Thymus (tissue), 11 donors: ENCODE results near the gene CENPP. TPM values are rescaled to one million over a fixed set of nuclear protein-coding genes. Genes with fewer than 3 reads are reported as not detected.
"Not testable (repeated sequence)": the region's sequence is repeated elsewhere in the genome, so short reads cannot be mapped to it uniquely, and the experiment has no call there.

Experiments
- DNase-seq, 9 donors: peaks; one replicate each; pipeline ENCODE4 v3.0.0-alpha.2; 2013; ENCODE audit warnings: low spot score in 9 of 9, low read depth in 6 of 9, missing footprints in 1 of 9
- H3K27ac ChIP-seq, 2 donors: one replicate each; pipeline ENCODE4 v1.5.1; 2013; ENCODE audit warnings: control low read depth in 1 of 2, low read depth in 1 of 2, low read length in 1 of 2, mild to moderate bottlenecking in 1 of 2, moderate library complexity in 1 of 2
- H3K27me3 ChIP-seq, 2 donors: one replicate each; pipeline ENCODE4 v1.5.1; 2013; ENCODE audit warnings: low read length in 1 of 2; ENCODE audit not compliant: control insufficient read depth in 2 of 2, insufficient read depth in 1 of 2
- H3K36me3 ChIP-seq, 2 donors: one replicate each; pipeline ENCODE4 v1.5.1; 2013; ENCODE audit warnings: low read length in 1 of 2, mild to moderate bottlenecking in 1 of 2, moderate library complexity in 1 of 2; ENCODE audit not compliant: control insufficient read depth in 2 of 2, insufficient read depth in 2 of 2
- H3K4me1 ChIP-seq, 2 donors: one replicate each; pipeline ENCODE4 v1.5.1; 2013; ENCODE audit warnings: low read length in 2 of 2; ENCODE audit not compliant: control insufficient read depth in 2 of 2, insufficient read depth in 2 of 2
- H3K4me3 ChIP-seq, 2 donors: one replicate each; pipeline ENCODE4 v1.5.1; 2013; ENCODE audit warnings: low read length in 2 of 2, control low read depth in 1 of 2, mild to moderate bottlenecking in 1 of 2
- H3K9me3 ChIP-seq, 2 donors: one replicate each; pipeline ENCODE4 v1.5.1; 2013; ENCODE audit warnings: low read length in 1 of 2, mild to moderate bottlenecking in 1 of 2; ENCODE audit not compliant: control insufficient read depth in 2 of 2, insufficient read depth in 1 of 2
- WGBS: extraction: QIAGEN DNeasy Blood & Tissue Kit; methylation state at CpG from one replicate; pipeline ENCODE4 v1.1.7; 2013; 5-methylcytosine and 5-hydroxymethylcytosine counted together
- polyA plus RNA-seq: library from polyadenylated mRNA; stranded (reverse); fragments of 200-250 nt; gene quantifications from one replicate; pipeline ENCODE4 v1.2.3, GENCODE V29; 2013
- total RNA-seq: library from RNA; stranded (reverse); fragments of 120-200 nt; gene quantifications from one replicate; pipeline ENCODE4 v1.2.4, GENCODE V29; 2013
- donor health status: healthy.

CENPP gene
- total and polyA plus RNA-seq, 2 donors = 3.9 to 13.8 TPM

- no peaks in the 10 kb centered on the region for H3K9me3 ChIP-seq
- no peaks in the 10 kb centered on the region for H3K27me3 ChIP-seq
- 85% methylated on average over 5 of the region's 5 CpGs for WGBS
- no peak for DNase-seq
- peak overlapping the region in 1 of 2 donors; percentile 42 for H3K27ac ChIP-seq
- H3K4me1 ChIP-seq = peaks cover 11 to 20% of the 10 kb centered on the region in 2 donors
- H3K36me3 ChIP-seq = no peaks in the 10 kb centered on the region
- H3K4me3 ChIP-seq = no peak overlapping the region
Observed at GRCh38 chr9:92402826-92403745, 77.3 kb downstream of the CENPP start.

- WGBS = 57% methylated on average over 5 of the region's 5 CpGs
- Histone ChIP-seq H3K4me1 (peaks cover 11 to 20% of the 10 kb centered on the region in 2 donors), H3K4me3 (no peak within 1 kb of the TSS), H3K36me3 (no peaks in the 10 kb centered on the region), H3K9me3 (no peaks in the 10 kb centered on the region), H3K27me3 (no peaks in the 10 kb centered on the region), H3K27ac (peak within 1 kb of the TSS in 1 of 2 donors; percentile 34)
- DNase-seq = peak in 4 of 9 donors; percentile 19 to 62 (median 38)
Observed at GRCh38 chr9:92404042-92404836, 78.5 kb downstream of the CENPP start, which contains the start of gene OGN. TSS of gene OGN (minus strand) at chr9:92404578. CDS start at chr9:92403407, 1,171 bp downstream.

DNA sequence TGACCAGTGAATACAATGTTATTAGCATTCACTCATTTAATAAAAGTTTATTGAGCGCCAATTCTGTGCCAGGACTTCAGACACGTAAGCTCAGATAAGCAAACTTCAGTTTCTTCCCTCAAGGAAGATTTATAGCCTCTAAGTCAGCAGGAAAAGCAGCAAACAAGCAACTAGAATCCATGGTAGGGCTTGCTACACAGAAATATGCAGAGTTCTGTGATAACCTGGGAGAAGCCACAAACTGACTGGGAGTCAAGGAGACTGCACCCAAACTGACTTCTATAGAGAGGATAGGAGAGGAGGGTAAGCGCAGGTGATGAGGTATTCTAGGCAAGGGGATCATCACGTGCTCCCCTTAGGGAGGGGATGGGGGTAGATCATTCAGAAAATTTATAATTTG is 80.1 kb downstream of the CENPP start:
- Histone ChIP-seq H3K4me1 (peaks cover 11 to 20% of the 10 kb centered on the region in 2 donors), H3K4me3 (peak overlapping the region in 1 of 2 donors; percentile 28), H3K27ac (peak overlapping the region; percentile 15 to 88), H3K9me3 (no peaks in the 10 kb centered on the region), H3K27me3 (no peaks in the 10 kb centered on the region), H3K36me3 (no peaks in the 10 kb centered on the region)
- peak in 2 of 9 donors; percentile 11 to 33 for DNase-seq
- WGBS = 87% methylated on average over 4 of the region's 4 CpGs

DNA sequence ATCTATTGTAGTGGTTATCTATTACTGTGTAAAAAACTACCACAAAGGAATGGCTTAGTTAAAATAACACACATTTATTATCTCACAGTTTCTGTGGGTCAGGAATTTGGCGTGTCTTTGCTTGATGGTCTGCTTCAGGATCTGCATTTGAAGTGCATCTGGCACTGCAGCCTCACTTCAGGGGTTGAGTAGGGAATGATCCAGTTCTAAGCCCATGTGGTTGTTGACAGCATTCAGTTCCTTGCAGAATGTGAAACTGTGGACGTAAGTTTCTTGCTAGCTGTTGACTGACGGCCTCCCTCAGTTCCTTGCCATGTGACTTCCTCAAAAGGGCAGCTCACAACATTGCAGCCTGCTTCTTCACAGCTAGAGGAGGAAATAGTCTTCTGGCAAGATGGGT is 80.7 kb downstream of the CENPP start:
- peak overlapping the region; percentile 72 to 88 for H3K27ac ChIP-seq
- peaks cover 11 to 20% of the 10 kb centered on the region in 2 donors for H3K4me1 ChIP-seq
- no peaks in the 10 kb centered on the region for H3K9me3 ChIP-seq
- H3K4me3 ChIP-seq = peak overlapping the region; percentile 28
- DNase-seq = peak; percentile 44 to 88 (median 67)
- WGBS = 23% methylated on average over 3 of the region's 3 CpGs
- H3K36me3 ChIP-seq = no peaks in the 10 kb centered on the region
- no peaks in the 10 kb centered on the region for H3K27me3 ChIP-seq

GRCh38 chr9:92407818-92408217 is 82.1 kb downstream of the CENPP start:
- Histone ChIP-seq H3K27ac (no peak overlapping the region), H3K4me3 (no peak overlapping the region), H3K4me1 (peaks cover 11 to 20% of the 10 kb centered on the region in 2 donors), H3K9me3 (no peaks in the 10 kb centered on the region), H3K27me3 (no peaks in the 10 kb centered on the region), H3K36me3 (no peaks in the 10 kb centered on the region)
- no peak for DNase-seq
- 94% methylated on average over 2 of the region's 2 CpGs for WGBS

DNA sequence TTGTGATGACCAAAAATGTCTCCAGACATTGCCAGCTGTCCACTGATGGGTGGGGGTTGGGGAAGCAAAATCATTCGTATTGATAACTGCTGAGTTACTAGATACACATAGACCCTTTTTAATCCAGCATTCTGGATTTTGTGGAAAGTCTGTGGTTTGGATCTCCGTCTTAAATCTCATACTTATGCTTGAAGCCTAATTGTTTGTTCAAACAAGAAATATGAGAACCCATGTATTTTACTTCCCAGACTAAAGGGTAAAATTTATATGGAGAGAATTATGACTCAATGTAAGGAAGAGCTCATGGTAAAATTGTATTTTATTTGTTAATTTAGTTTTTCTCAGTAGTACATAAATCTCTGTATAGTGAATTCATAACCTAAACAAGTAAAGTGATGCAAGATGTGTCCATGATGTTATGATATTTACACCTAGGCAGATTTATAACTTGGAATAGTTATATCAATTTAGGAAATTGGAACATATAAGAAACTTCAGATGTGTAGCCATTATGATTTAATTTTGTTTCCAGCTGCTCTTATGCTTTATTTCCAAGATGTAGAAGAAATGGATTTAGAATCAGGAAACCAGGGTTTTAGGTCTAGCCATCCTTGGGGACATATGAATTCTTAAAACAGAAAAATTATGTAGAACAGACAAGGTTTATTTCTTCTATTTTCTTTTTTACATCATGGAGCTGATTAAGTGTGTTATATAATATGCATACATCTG is 83.2 kb downstream of the CENPP start:
- no peaks in the 10 kb centered on the region for H3K9me3 ChIP-seq
- no peak for DNase-seq
- no peaks in the 10 kb centered on the region for H3K36me3 ChIP-seq
- H3K4me3 ChIP-seq = no peak overlapping the region
- no peak overlapping the region for H3K27ac ChIP-seq
- H3K4me1 ChIP-seq = peaks cover 11 to 20% of the 10 kb centered on the region in 2 donors
- no peaks in the 10 kb centered on the region for H3K27me3 ChIP-seq
- WGBS = 97% methylated on average over 2 of the region's 2 CpGs

DNA sequence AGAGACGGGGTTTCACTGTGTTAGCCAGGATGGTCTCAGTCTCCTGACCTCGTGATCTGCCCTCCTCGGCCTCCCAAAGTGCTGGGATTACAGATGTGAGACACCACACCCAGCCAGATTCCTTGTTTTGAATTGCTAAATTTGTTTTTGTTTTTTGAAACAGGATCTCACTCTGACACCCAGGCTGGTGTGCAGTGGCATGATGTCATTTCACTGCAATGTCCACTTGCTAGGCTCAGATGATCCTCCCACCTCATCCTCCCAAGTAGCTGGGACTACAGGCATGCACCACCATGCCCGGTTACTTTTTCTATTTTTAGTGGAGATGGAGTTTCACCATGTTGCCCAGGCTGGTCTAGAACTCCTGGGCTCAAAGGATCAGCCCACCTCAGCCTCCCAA is 85.4 kb downstream of the CENPP start:
- peaks cover 5 to 14% of the 10 kb centered on the region in 2 donors for H3K4me1 ChIP-seq
- not testable (repeated sequence) for H3K36me3 ChIP-seq, H3K9me3 ChIP-seq, H3K4me3 ChIP-seq, DNase-seq, H3K27ac ChIP-seq, H3K27me3 ChIP-seq
- WGBS = over 99% methylated on average over 4 of the region's 4 CpGs

DNA sequence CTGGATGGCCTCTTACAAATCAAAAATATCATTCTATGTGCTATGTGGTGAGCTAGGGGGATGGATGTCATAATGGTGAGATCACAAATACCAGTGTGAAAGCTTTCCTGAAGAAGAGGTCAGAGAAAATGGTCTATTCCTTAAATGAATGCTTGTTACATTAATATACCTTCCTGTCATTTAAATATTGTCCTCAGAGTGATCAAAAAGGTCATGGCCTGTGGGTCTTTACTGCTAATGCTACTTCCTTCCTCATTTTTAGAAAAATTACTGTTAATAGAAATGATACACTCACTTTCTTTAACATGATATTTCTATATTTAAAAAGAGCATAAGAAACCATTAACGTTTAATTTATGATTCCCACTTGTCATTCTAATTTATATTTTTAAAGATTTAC is 88.8 kb downstream of the CENPP start:
- H3K4me1 ChIP-seq = no peaks in the 10 kb centered on the region
- no peaks in the 10 kb centered on the region for H3K36me3 ChIP-seq
- no peaks in the 10 kb centered on the region for H3K9me3 ChIP-seq
- WGBS = 26% methylated on average over 1 of the region's 1 CpG
- no peak overlapping the region for H3K4me3 ChIP-seq
- DNase-seq = no peak
- no peaks in the 10 kb centered on the region for H3K27me3 ChIP-seq
- no peak overlapping the region for H3K27ac ChIP-seq
